HepG2 (cell line): ENCODE measurements around the gene WWTR1. TPM values are rescaled to one million over a fixed set of nuclear protein-coding genes. Genes with fewer than 3 reads are reported as not detected.

Experiments
- ATAC-seq: fragments of 200-7000 bp; cut with Tn5 transposase; 3 replicates; pipeline ENCODE4 v1.9.1; 2020; ENCODE audit warnings: mild to moderate bottlenecking, moderate library complexity
- BruUV-seq: library from RNA; stranded (reverse); fragments of 400-500 nt; replicated peaks from 2 replicates; lab custom pipeline; 2021; lab: Mats Ljungman, UMichigan
- CTCF ChIA-PET: fragments of 300-600 bp; formaldehyde crosslinking; extraction: SDS; loops from one replicate; lab custom pipeline; 2021; ENCODE audit warnings: low total read pairs, inconsistent platforms, low intra/inter-chr PET ratio; lab: Yijun Ruan, JAX
- POLR2A ChIA-PET: fragments of 350-600 bp; sonication (Branson Sonifier 250); formaldehyde crosslinking; loops from one replicate; lab custom pipeline; 2020; ENCODE audit warnings: antibody characterized with exemption, inconsistent platforms; lab: Yijun Ruan, JAX
- DNase-seq: peaks from one replicate; pipeline ENCODE4 v3.0.0-alpha.2; 2015; ENCODE audit warnings: low spot score
- FAIRE-seq: peaks from 3 replicates; lab custom pipeline; 2011; peaks lifted over from hg19 to GRCh38; lab: Jason Lieb, UNC
- H2AFZ ChIP-seq: one replicate; pipeline ENCODE4 v1.6.1; 2011; ENCODE audit warnings: low read length, inconsistent platforms
- H3K27ac ChIP-seq: fragments of 300-600 bp; 3 replicates; pipeline ENCODE4 v1.8.0; 2011; ENCODE audit warnings: mixed run types, mild to moderate bottlenecking, mixed read lengths, low read length, inconsistent platforms; ENCODE audit not compliant: insufficient read depth; ENCODE audit errors: extremely low read length
- H3K27me3 ChIP-seq, 2 experiments: fragments of 200-600 bp in 1 of 2; 2 replicates in 1 of 2; 3 replicates in 1 of 2; pipeline versions ENCODE4 v1.6.0 to v1.8.0; 2011; ENCODE audit warnings: low read length in 2 of 2, mild to moderate bottlenecking in 2 of 2, moderate library complexity in 2 of 2, inconsistent platforms in 1 of 2; ENCODE audit not compliant: insufficient read depth in 2 of 2, control insufficient read depth in 1 of 2
- H3K36me3 ChIP-seq, 2 experiments: fragments of 200-600 bp in 1 of 2; replicated peaks in 1 of 2; 2 replicates in 1 of 2; 3 replicates in 1 of 2; pipeline versions ENCODE4 v1.5.1 to v1.8.0; 2011; ENCODE audit warnings: low read length in 2 of 2, inconsistent platforms in 1 of 2; ENCODE audit not compliant: insufficient read depth in 2 of 2, control insufficient read depth in 1 of 2
- H3K4me1 ChIP-seq: 2 replicates; pipeline ENCODE4 v1.5.1; 2012; ENCODE audit warnings: low read length, inconsistent platforms; ENCODE audit not compliant: insufficient read depth
- H3K4me2 ChIP-seq: 2 replicates; pipeline ENCODE4 v1.6.0; 2011; ENCODE audit warnings: low read depth, low read length, inconsistent platforms
- H3K4me3 ChIP-seq, 3 experiments: fragments of 200-600 bp in 1 of 3; sonication (generic), shearing (Covaris generic) in 1 of 3; replicated peaks in 1 of 3; 2 replicates each; pipeline ENCODE4 v1.5.1; 2011 to 2016; ENCODE audit warnings: low read length in 3 of 3, inconsistent platforms in 2 of 3, low read depth in 2 of 3, mild to moderate bottlenecking in 2 of 3, control low read depth in 1 of 3, mixed read lengths in 1 of 3; ENCODE audit not compliant: insufficient read depth in 1 of 3
- H3K79me2 ChIP-seq: one replicate; pipeline ENCODE4 v1.6.1; 2011; ENCODE audit warnings: low read length, inconsistent platforms; ENCODE audit not compliant: insufficient read depth
- H3K9ac ChIP-seq: 2 replicates; pipeline ENCODE4 v1.6.0; 2011; ENCODE audit warnings: mild to moderate bottlenecking, low read depth, low read length, inconsistent platforms; ENCODE audit not compliant: insufficient read depth
- H3K9me3 ChIP-seq: 2 replicates; pipeline ENCODE4 v1.5.1; 2012; ENCODE audit warnings: mild to moderate bottlenecking, low read length
- H4K20me1 ChIP-seq: 2 replicates; pipeline ENCODE4 v1.6.0; 2011; ENCODE audit warnings: inconsistent platforms, mild to moderate bottlenecking, low read length, moderate library complexity; ENCODE audit not compliant: insufficient read depth
- ATF7 ChIP-seq, 2 experiments: fragments of 450-650 bp in 1 of 2; sonication (generic) in 1 of 2; formaldehyde crosslinking in 1 of 2; IDR thresholded peaks; 2 replicates each; pipeline versions ENCODE4 v1.4.0 to v1.6.1; 2016 to 2020; ENCODE audit warnings: antibody characterized with exemption in 1 of 2, mild to moderate bottlenecking in 1 of 2, missing genetic modification reagents in 1 of 2
- CHD4 ChIP-seq: fragments of 200-600 bp; sonication (generic); IDR thresholded peaks from 2 replicates; pipeline ENCODE4 v1.7.0; 2017; ENCODE audit warnings: mild to moderate bottlenecking, low read length, borderline replicate concordance
- IKZF1 ChIP-seq: fragments of 450-650 bp; IDR thresholded peaks from 2 replicates; pipeline ENCODE4 v1.7.1; 2016
- NFE2L2 ChIP-seq: fragments of 150-350 bp; IDR thresholded peaks from 2 replicates; pipeline ENCODE4 v1.6.1; 2014; ENCODE audit warnings: low read length
- PRDM15 ChIP-seq: sonication (generic); formaldehyde crosslinking; IDR thresholded peaks from 2 replicates; pipeline ENCODE4 v1.4.0; 2020; ENCODE audit warnings: missing genetic modification reagents
- SUZ12 ChIP-seq: fragments of 150-350 bp; IDR thresholded peaks from 2 replicates; pipeline ENCODE4 v1.6.1; 2014; ENCODE audit warnings: low read depth, low read length
- XRCC5 ChIP-seq: fragments of 200-400 bp; formaldehyde crosslinking; optimal IDR thresholded peaks from 2 replicates; pipeline ENCODE3; 2017; ENCODE audit warnings: mild to moderate bottlenecking, low read length
- ZBTB2 ChIP-seq: sonication (generic); formaldehyde crosslinking; IDR thresholded peaks from 2 replicates; pipeline ENCODE4 v1.8.0; 2022; ENCODE audit warnings: low read depth, missing genetic modification reagents
- ZNF800 ChIP-seq: sonication (generic); formaldehyde crosslinking; IDR thresholded peaks from 2 replicates; pipeline ENCODE4 v1.4.0; 2020; ENCODE audit warnings: missing genetic modification reagents
- WGBS: methylation state at CpG from one replicate; pipeline ENCODE4 v1.1.6; 2017; ENCODE audit warnings: low lambda C conversion rate; 5-methylcytosine and 5-hydroxymethylcytosine counted together
- in situ Hi-C: cut with HindIII; loops from 2 replicates; pipeline ENCODE4 v1.10.0; 2017; ENCODE audit warnings: low pct_unique_long_range_greater_than_20kb; ENCODE audit not compliant: extremely low pct_ligation_motif_present
- intact Hi-C: fragments of 100-400 bp; cut with micrococcal nuclease; formaldehyde crosslinking; loops from one replicate; pipeline ENCODE4 v1.10.0; 2022; ENCODE audit not compliant: unreplicated experiment
- polyA plus RNA-seq, 8 experiments: library from polyadenylated mRNA; depleted of rRNA in 3 of 8; stranded (reverse) in 7 of 8; unstranded in 1 of 8; fragments of >200 nt; fragmentation: Illumina TruSeq in 4 of 8; extraction: Trizol in 4 of 8; gene quantifications; 2 replicates each; pipeline versions ENCODE4 v1.2.1 to v1.2.3, GENCODE V29; 2011 to 2016; ENCODE audit warnings: low read depth in 4 of 8, missing spikeins in 1 of 8, mixed read lengths in 1 of 8; ENCODE audit not compliant: insufficient read depth in 1 of 8
- total RNA-seq, 5 experiments: library from RNA; depleted of rRNA; stranded (reverse); fragments of >200 nt; fragmentation: Illumina TruSeq; extraction: Trizol; gene quantifications; 2 replicates each; pipeline ENCODE4 v1.2.3, GENCODE V29; 2016; ENCODE audit warnings: low read depth in 1 of 5

Gene WWTR1
- total and polyA plus RNA-seq, 2 of the 13 experiments (the other 11 are each of a cell fraction or from before 2014, with no cell fraction given) = 19.7 to 139 TPM

GRCh38 chr3:149542375-149543312 is 115.2 kb downstream of the WWTR1 start:
- CTCF ChIA-PET = no interaction called here
- Histone ChIP-seq H3K36me3 (peaks cover 21 to 65% of the 10 kb centered on the region in 2 experiments), H3K27ac (peak overlapping the region; percentile 19), H3K4me2 (no peak overlapping the region), H3K4me1 (peaks cover 23% of the 10 kb centered on the region), H3K79me2 (peaks cover 51% of the 10 kb centered on the region), H3K9me3 (no peaks in the 10 kb centered on the region), H4K20me1 (peaks cover 21% of the 10 kb centered on the region; the same call in 1 of the 2 replicates), H3K4me3 (no peak overlapping the region), H3K9ac (no peak overlapping the region), H2AFZ (no peak overlapping the region), H3K27me3 (no peaks in the 10 kb centered on the region)
- POLR2A ChIA-PET = no interaction called here
- DNase-seq (no peak), ATAC-seq (peak; percentile 22), FAIRE-seq (no peak)
- WGBS = 86% methylated on average over 7 of the region's 9 CpGs
- in situ Hi-C loops (no loop called here), intact Hi-C loops (no loop called here)
- BruUV-seq = no TSS peak
- TF ChIP-seq CHD4 = no peak
- TF ChIP-seq, all 625 proteins: peak for 0

GRCh38 chr3:149541091-149541491 is 116.7 kb downstream of the WWTR1 start:
- Histone ChIP-seq H3K4me2 (no peak overlapping the region), H3K27me3 (no peaks in the 10 kb centered on the region), H4K20me1 (peaks cover 31% of the 10 kb centered on the region), H3K4me3 (no peak overlapping the region), H2AFZ (no peak overlapping the region), H3K4me1 (peaks cover 27% of the 10 kb centered on the region), H3K79me2 (peaks cover 53% of the 10 kb centered on the region), H3K36me3 (peaks cover 20 to 68% of the 10 kb centered on the region in 2 experiments), H3K9ac (no peak overlapping the region), H3K9me3 (no peaks in the 10 kb centered on the region), H3K27ac (no peak overlapping the region)
- in situ Hi-C loops (no loop called here), intact Hi-C loops (no loop called here)
- FAIRE-seq (no peak), DNase-seq (no peak), ATAC-seq (peak; percentile 23; the same call in 1 of the 3 replicates)
- BruUV-seq = TSS peak; percentile 32
- WGBS = 94% methylated on average over 3 of the region's 3 CpGs
- POLR2A ChIA-PET = no interaction called here
- CTCF ChIA-PET = no interaction called here
- no peak for TF ChIP-seq PRDM15 (CRISPR knock-in tag)
- no peak for TF ChIP-seq ATF7 (IDR thresholded peaks at IDR 0.05)
- TF ChIP-seq ATF7 (CRISPR knock-in tag; IDR thresholded peaks at IDR 0.05) = no peak
- TF ChIP-seq SUZ12 = no peak
- no peak for TF ChIP-seq XRCC5
- no peak for TF ChIP-seq ZBTB2 (CRISPR knock-in tag)
- TF ChIP-seq ZNF800 (CRISPR knock-in tag) = no peak
- TF ChIP-seq IKZF1 = no peak
- TF ChIP-seq NFE2L2 = no peak
